Measurements from ENCODE around the gene OR5L2. TPM values are rescaled to one million over a fixed set of nuclear protein-coding genes. Genes with fewer than 3 reads are reported as not detected.

The OR5L2 gene
- total RNA-seq: not detected
- long read RNA-seq: 0 reads

GRCh38 chr11:55826919-55827318, at the start of gene OR5L2:
OR5L2 (plus strand) TSS chr11:55827219; CDS start chr11:55827219, 0 bp downstream.
- no peaks in the 10 kb centered on the region for H3K27me3 ChIP-seq (ENCODE audit: low read depth)
- intact Hi-C loops (cut with DNase I): no loop called here
- H3K36me3 ChIP-seq: no peaks in the 10 kb centered on the region
- ATAC-seq (no peak), DNase-seq (no peak)
- H3K4me1 ChIP-seq: no peaks in the 10 kb centered on the region
- no peaks in the 10 kb centered on the region for H3K9me3 ChIP-seq
- H3K27ac ChIP-seq: no peak within 1 kb of the TSS
- TF ChIP-seq, protein P1, sequence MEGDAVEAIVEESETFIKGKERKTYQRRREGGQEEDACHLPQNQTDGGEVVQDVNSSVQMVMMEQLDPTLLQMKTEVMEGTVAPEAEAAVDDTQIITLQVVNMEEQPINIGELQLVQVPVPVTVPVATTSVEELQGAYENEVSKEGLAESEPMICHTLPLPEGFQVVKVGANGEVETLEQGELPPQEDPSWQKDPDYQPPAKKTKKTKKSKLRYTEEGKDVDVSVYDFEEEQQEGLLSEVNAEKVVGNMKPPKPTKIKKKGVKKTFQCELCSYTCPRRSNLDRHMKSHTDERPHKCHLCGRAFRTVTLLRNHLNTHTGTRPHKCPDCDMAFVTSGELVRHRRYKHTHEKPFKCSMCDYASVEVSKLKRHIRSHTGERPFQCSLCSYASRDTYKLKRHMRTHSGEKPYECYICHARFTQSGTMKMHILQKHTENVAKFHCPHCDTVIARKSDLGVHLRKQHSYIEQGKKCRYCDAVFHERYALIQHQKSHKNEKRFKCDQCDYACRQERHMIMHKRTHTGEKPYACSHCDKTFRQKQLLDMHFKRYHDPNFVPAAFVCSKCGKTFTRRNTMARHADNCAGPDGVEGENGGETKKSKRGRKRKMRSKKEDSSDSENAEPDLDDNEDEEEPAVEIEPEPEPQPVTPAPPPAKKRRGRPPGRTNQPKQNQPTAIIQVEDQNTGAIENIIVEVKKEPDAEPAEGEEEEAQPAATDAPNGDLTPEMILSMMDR (IDR thresholded peaks at IDR 0.05): no peak
- H3K4me3 ChIP-seq: no peak within 1 kb of the TSS

DNA sequence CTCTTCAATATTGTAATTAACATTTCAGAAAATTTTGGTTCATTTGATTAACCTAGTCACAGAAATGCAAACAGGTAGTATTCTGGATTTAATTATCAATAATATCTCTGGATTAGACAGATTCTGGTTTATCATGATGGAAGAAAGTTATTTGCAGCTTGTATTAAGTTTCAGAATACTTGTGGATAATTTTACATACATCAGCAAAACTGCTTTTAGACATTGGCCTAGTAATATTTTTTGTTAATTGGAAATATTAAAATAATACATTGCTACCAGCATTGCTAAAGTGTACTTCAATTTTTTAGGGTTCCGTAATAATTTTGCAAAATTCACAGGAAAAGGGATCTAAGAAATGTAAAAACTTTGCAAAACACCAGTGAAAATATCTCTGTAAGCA, 35.4 kb upstream of the OR5L2 start:
- no peak overlapping the region for H3K4me3 ChIP-seq
- no peaks in the 10 kb centered on the region for H3K9me3 ChIP-seq
- no peak overlapping the region for H3K27ac ChIP-seq
- intact Hi-C loops (cut with DNase I): no loop called here
- no peaks in the 10 kb centered on the region for H3K27me3 ChIP-seq (ENCODE audit: low read depth)
- TF ChIP-seq, protein P1 (IDR thresholded peaks at IDR 0.05): no peak
- no peak for ATAC-seq
- H3K4me1 ChIP-seq: no peaks in the 10 kb centered on the region
- H3K36me3 ChIP-seq: no peaks in the 10 kb centered on the region
- no peak for DNase-seq

DNA sequence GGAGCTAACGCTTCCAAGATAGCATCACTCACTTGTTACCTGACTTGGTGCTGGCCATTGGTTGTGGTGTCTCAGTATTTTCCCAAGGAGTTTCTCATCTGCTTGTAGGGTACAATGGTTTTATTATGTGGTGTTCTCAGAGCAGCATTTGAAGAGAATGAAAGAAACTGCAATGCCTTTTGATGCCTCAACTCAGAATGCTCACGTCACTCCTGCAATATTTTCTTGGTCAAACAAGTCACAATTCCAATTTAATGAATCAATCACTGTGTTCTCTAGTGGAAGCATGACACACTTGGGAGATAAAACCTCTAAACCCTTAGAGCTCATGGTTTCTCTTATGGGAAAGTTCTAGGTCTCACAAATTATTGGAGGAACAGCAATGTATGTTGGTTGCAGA, 33.7 kb upstream of the OR5L2 start:
- TF ChIP-seq, protein P1 (IDR thresholded peaks at IDR 0.05): no peak
- no peak overlapping the region for H3K4me3 ChIP-seq
- intact Hi-C loops (cut with DNase I): no loop called here
- ATAC-seq (no peak), DNase-seq (no peak)
- H3K27me3 ChIP-seq (ENCODE audit: low read depth): no peaks in the 10 kb centered on the region
- H3K9me3 ChIP-seq: no peaks in the 10 kb centered on the region
- no peaks in the 10 kb centered on the region for H3K4me1 ChIP-seq
- H3K36me3 ChIP-seq: no peaks in the 10 kb centered on the region
- no peak overlapping the region for H3K27ac ChIP-seq

- Histone ChIP-seq H3K36me3 (no peaks in the 10 kb centered on the region), H3K9me3 (no peaks in the 10 kb centered on the region), H3K27ac (no peak within 1 kb of the TSS), H3K27me3 (ENCODE audit: low read depth) (no peaks in the 10 kb centered on the region), H3K4me3 (no peak within 1 kb of the TSS), H3K4me1 (no peaks in the 10 kb centered on the region)
- intact Hi-C loops (cut with DNase I): no loop called here
- no peak for ATAC-seq
- DNase-seq: no peak
- TF ChIP-seq, protein P1 (IDR thresholded peaks at IDR 0.05): no peak
Measured at GRCh38 chr11:55795256-55795655, 31.8 kb upstream of the OR5L2 start, which contains the start of gene OR5D14. OR5D14 (plus strand) TSS chr11:55795556; CDS start chr11:55795556, 0 bp downstream.

GRCh38 chr11:55806248-55806647, 20.8 kb upstream of the OR5L2 start:
- Histone ChIP-seq H3K27me3 (ENCODE audit: low read depth) (no peaks in the 10 kb centered on the region), H3K36me3 (no peaks in the 10 kb centered on the region), H3K9me3 (no peaks in the 10 kb centered on the region), H3K4me1 (no peaks in the 10 kb centered on the region), H3K27ac (no peak overlapping the region), H3K4me3 (no peak overlapping the region)
- DNase-seq: no peak
- intact Hi-C loops (cut with DNase I): no loop called here
- TF ChIP-seq, protein P1 (IDR thresholded peaks at IDR 0.05): no peak
- ATAC-seq: no peak

DNA sequence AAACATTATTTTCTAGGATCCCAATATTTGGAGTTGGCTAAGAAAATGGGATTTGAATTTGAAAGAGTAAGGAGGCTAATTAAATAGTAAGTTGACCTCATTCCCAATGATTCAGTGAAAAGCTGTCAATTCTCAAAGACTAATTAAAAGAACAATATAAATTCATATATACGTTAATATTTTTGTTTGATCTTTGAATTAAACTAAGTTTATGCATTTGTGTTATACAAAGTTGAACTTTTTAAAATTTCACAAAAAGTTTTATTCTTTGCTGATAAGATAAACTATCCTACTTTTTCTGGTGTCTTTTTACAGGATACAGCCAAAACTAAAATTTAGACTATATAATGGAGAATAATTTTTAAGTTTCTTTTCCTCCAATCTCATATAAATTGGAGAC, 16.0 kb upstream of the OR5L2 start, which contains the start of gene OR5L1:
Gene OR5L1, plus strand, starts transcription at position 301 of the 400 bp plus-strand sequence. CDS start 100 bp downstream, outside the sequence.
- H3K9me3 ChIP-seq: no peaks in the 10 kb centered on the region
- intact Hi-C loops (cut with DNase I): no loop called here
- TF ChIP-seq, protein P1 (IDR thresholded peaks at IDR 0.05): no peak
- no peaks in the 10 kb centered on the region for H3K27me3 ChIP-seq (ENCODE audit: low read depth)
- ATAC-seq: no peak
- no peaks in the 10 kb centered on the region for H3K4me1 ChIP-seq
- H3K36me3 ChIP-seq: no peaks in the 10 kb centered on the region
- H3K27ac ChIP-seq: no peak within 1 kb of the TSS
- H3K4me3 ChIP-seq: no peak within 1 kb of the TSS
- DNase-seq: no peak

Measured in lower lobe of right lung (tissue), 2 donors.